GM21825 (cell line): ENCODE measurements around the gene HHLA2.

Experiments used
- ATAC-seq: cut with Tn5 transposase; IDR thresholded peaks from one replicate; pipeline ENCODE4 v1.9.1; 2021; ENCODE audit warnings: mild to moderate bottlenecking, moderate library complexity; ENCODE audit not compliant: unreplicated experiment

The HHLA2 gene

DNA sequence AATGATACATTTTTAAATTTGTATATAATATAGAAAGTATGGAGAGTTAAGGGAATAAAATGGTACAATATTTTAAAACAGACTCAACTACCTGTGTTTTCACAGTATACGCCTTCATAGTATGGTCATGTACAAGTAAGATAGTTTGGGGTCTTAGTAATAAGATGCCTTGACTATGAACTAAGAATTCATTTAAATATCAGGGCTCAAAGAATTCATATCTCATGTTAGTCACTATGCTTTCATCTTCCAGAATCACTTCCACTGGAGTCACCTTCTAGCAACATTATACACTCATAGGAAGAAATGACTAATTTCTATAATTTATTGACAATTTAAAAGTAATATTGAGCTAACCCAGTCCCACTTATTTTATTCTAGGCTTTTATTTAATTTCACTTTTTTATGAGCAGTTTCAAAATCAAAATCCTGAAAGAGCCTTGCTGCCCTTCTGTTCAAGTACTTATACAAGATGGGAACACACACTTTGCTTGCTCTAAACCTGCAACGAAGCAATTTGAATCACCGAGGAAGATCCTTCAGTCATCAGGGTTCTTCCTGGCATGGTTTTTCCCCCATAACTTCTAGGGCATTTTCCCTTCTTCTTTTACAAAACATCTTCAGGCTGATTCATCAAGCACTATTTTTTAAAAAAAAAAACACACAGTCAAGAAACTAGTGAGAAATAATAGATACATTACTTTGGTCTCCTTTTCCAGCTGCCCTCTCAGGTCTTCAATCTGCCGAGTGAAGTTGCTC lies 119.9 kb downstream of the HHLA2 start:
- ATAC-seq, result no peak

DNA sequence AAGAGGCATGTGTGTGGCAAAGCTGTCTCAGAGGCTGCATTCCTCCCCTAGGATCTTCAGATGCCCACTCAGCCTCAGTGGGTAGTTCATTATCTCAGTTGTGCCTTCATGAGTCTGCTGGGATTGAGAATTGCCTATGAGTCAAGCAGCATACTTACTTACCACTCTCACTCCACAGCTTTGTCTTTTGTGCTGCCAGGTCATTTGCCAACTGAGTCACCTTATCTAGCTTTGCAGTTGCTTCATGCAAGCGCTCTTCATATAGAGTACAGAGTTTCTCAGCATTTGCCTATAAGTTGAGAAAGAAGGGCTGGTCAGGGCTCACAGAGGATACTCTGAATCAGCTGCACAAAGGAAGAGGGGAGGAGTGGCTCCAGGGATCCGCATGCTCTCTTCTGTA lies 124.6 kb downstream of the HHLA2 start:
- no peak for ATAC-seq
